ENCODE results near the gene TMEM151B. TPM values are rescaled to one million over a fixed set of nuclear protein-coding genes. Genes with fewer than 3 reads are reported as not detected.

Gene TMEM151B
- total and polyA plus RNA-seq, 2 of the 13 experiments (the other 11 are each of a cell fraction or from before 2014, with no cell fraction given) = not detected

DNA sequence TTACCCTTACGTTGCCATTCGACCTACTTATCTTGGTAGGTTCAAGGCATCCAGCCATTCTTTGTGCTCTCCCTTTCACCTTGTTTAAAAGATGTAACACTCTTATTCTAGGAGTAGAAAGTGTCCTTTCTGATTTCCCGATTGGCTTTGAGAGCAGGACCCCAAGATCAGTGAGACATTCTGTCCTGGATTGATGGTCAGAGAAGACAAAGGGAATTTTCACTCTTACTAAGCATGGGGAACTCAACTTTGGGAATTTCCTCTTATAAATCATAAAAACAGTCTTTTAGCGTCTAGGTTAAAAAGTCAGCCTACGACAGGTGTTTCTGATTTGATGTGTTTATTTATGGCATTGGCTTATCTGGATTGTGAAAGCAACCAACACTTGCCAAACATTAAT is 45.7 kb downstream of the TMEM151B start:
- POLR2A ChIA-PET = no interaction called here
- Histone ChIP-seq H3K4me1 (ENCODE audit: insufficient read depth, low read length) (peaks cover 22% of the 10 kb centered on the region), H3K36me3 (replicated peaks in 1 of 2; ENCODE audit: control insufficient read depth in 1 of 2, insufficient read depth in 2 of 2, low read length in 2 of 2) (peaks cover 7 to 11% of the 10 kb centered on the region in 2 experiments; a peak in 4 of 5 replicates), H3K27me3 (ENCODE audit: control insufficient read depth in 1 of 2, insufficient read depth in 2 of 2, low read length in 2 of 2) (peaks cover 3 to 43% of the 10 kb centered on the region in 2 experiments; a peak in 4 of 5 replicates), H3K27ac (ENCODE audit: extremely low read length, insufficient read depth, low read length) (no peak overlapping the region), H3K9me3 (ENCODE audit: low read length) (no peaks in the 10 kb centered on the region), H3K79me2 (ENCODE audit: insufficient read depth, low read length) (peaks cover 15% of the 10 kb centered on the region), H3K4me2 (ENCODE audit: low read depth, low read length) (no peak overlapping the region), H2AFZ (ENCODE audit: low read length) (no peak overlapping the region), H3K9ac (ENCODE audit: insufficient read depth, low read depth, low read length) (no peak overlapping the region), H4K20me1 (ENCODE audit: insufficient read depth, low read length) (no peaks in the 10 kb centered on the region), H3K4me3 (replicated peaks in 1 of 3; ENCODE audit: insufficient read depth in 1 of 3, low read depth in 2 of 3, low read length in 3 of 3) (no peak overlapping the region)
- WGBS (ENCODE audit: low lambda C conversion rate) = 25% methylated on average over 5 of the region's 5 CpGs
- BruUV-seq (replicated peaks) = no TSS peak
- in situ Hi-C loops (cut with HindIII; ENCODE audit: extremely low pct_ligation_motif_present, low pct_unique_long_range_greater_than_20kb) (no loop called here), intact Hi-C loops (cut with micrococcal nuclease; ENCODE audit: unreplicated experiment) (no loop called here)
- TF ChIP-seq HMGA1 (CRISPR knock-in tag; conservative IDR thresholded peaks at IDR 0.05) = no peak
- no peak for TF ChIP-seq ZC3H13 (CRISPR knock-in tag; IDR thresholded peaks at IDR 0.05)
- TF ChIP-seq ZNF569 (CRISPR knock-in tag; IDR thresholded peaks at IDR 0.05; ENCODE audit: borderline replicate concordance) = no peak
- TF ChIP-seq, protein P1, sequence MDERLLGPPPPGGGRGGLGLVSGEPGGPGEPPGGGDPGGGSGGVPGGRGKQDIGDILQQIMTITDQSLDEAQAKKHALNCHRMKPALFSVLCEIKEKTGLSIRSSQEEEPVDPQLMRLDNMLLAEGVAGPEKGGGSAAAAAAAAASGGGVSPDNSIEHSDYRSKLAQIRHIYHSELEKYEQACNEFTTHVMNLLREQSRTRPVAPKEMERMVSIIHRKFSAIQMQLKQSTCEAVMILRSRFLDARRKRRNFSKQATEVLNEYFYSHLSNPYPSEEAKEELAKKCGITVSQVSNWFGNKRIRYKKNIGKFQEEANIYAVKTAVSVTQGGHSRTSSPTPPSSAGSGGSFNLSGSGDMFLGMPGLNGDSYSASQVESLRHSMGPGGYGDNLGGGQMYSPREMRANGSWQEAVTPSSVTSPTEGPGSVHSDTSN (CRISPR knock-in tag; IDR thresholded peaks at IDR 0.05) = no peak
- no peak for TF ChIP-seq NR1H2 (CRISPR knock-in tag; IDR thresholded peaks at IDR 0.05; ENCODE audit: borderline replicate concordance, low read depth)
- TF ChIP-seq, protein P2, sequence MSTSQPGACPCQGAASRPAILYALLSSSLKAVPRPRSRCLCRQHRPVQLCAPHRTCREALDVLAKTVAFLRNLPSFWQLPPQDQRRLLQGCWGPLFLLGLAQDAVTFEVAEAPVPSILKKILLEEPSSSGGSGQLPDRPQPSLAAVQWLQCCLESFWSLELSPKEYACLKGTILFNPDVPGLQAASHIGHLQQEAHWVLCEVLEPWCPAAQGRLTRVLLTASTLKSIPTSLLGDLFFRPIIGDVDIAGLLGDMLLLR (CRISPR knock-in tag; IDR thresholded peaks at IDR 0.05) = no peak
- TF ChIP-seq NCOA1 (CRISPR knock-in tag; IDR thresholded peaks at IDR 0.05) = no peak
- no peak for TF ChIP-seq HOXA7 (CRISPR knock-in tag; IDR thresholded peaks at IDR 0.05)
- TF ChIP-seq POLR2G (IDR thresholded peaks at IDR 0.05; ENCODE audit: low read depth, low read length) = no peak
- no peak for TF ChIP-seq SRSF1 (optimal IDR thresholded peaks at IDR 0.05; ENCODE audit: low read depth, low read length)
- CTCF ChIA-PET (ENCODE audit: low intra/inter-chr PET ratio, low total read pairs) = no interaction called here
- DNase-seq (ENCODE audit: low spot score) (no peak), ATAC-seq (no peak), FAIRE-seq (no peak)

All from HepG2 (cell line).